GM12864 (cell line): ENCODE data around the gene STK26.
A peak's percentile ranks its signal among the peaks of the same experiment; 100 is the strongest.

ENCODE experiments used
- DNase-seq: peaks from one replicate; pipeline ENCODE4 v3.0.0-alpha.2; 2011; ENCODE audit warnings: low read depth
- H3K4me3 ChIP-seq: 2 replicates; pipeline ENCODE4 v1.5.1; 2011; ENCODE audit warnings: mild to moderate bottlenecking, low read depth, low read length, control low read depth
- CTCF ChIP-seq: IDR thresholded peaks from 2 replicates; pipeline ENCODE4 v1.5.1; 2011; ENCODE audit warnings: low read depth, mild to moderate bottlenecking, moderate library complexity, low read length, control low read depth, inconsistent platforms; ENCODE audit errors: missing control alignments

STK26 gene

GRCh38 chrX:132063862-132064261 lies 40.8 kb downstream of the STK26 start:
- no peak for DNase-seq
- no peak for TF ChIP-seq CTCF
- H3K4me3 ChIP-seq: no peak overlapping the region

- no peak overlapping the region for H3K4me3 ChIP-seq
- no peak for DNase-seq
- no peak for TF ChIP-seq CTCF
Observed at GRCh38 chrX:132068405-132068804, 45.3 kb downstream of the STK26 start.

GRCh38 chrX:132071254-132071653 lies 48.2 kb downstream of the STK26 start:
- H3K4me3 ChIP-seq: no peak overlapping the region
- TF ChIP-seq CTCF: peak; percentile 5
- DNase-seq: no peak

GRCh38 chrX:132077414-132077813 lies 54.3 kb downstream of the STK26 start:
- no peak for DNase-seq
- H3K4me3 ChIP-seq: no peak overlapping the region
- TF ChIP-seq CTCF: no peak

- no peak for TF ChIP-seq CTCF
- no peak overlapping the region for H3K4me3 ChIP-seq
- DNase-seq: no peak
Observed at GRCh38 chrX:132077912-132078311, 54.8 kb downstream of the STK26 start.

- TF ChIP-seq CTCF: no peak
- H3K4me3 ChIP-seq: no peak overlapping the region
- DNase-seq: no peak
Observed at GRCh38 chrX:132085786-132086185, 62.7 kb downstream of the STK26 start.

GRCh38 chrX:132086672-132087071 lies 63.6 kb downstream of the STK26 start:
- no peak for DNase-seq
- no peak for TF ChIP-seq CTCF
- no peak overlapping the region for H3K4me3 ChIP-seq
